H9 (cell line): ENCODE data around the gene TBXA2R. TPM values are rescaled to one million over a fixed set of nuclear protein-coding genes. Genes with fewer than 3 reads are reported as not detected.
A peak's percentile ranks its signal among the peaks of the same experiment; 100 is the strongest.

Experiments
- DNase-seq: peaks from one replicate; pipeline ENCODE4 v3.0.0-alpha.2; 2017
- H2AFZ ChIP-seq: one replicate; pipeline ENCODE4 v1.6.1; 2013; ENCODE audit warnings: mild to moderate bottlenecking, low read length, control low read depth, moderate library complexity
- H2AK5ac ChIP-seq: 2 replicates; pipeline ENCODE4 v1.6.1; 2013; ENCODE audit warnings: low read length, control low read depth, mixed read lengths; ENCODE audit not compliant: insufficient read length
- H2BK120ac ChIP-seq: one replicate; pipeline ENCODE4 v1.6.1; 2013; ENCODE audit warnings: low read depth, mild to moderate bottlenecking, low read length, control low read depth, inconsistent platforms; ENCODE audit not compliant: poor library complexity, severe bottlenecking
- H2BK12ac ChIP-seq: 2 replicates; pipeline ENCODE4 v1.6.1; 2013; ENCODE audit warnings: low read length, control low read depth, mixed read lengths, low read depth; ENCODE audit not compliant: insufficient read length
- H2BK15ac ChIP-seq: 2 replicates; pipeline ENCODE4 v1.6.1; 2013; ENCODE audit warnings: low read depth, low read length, control low read depth
- H2BK20ac ChIP-seq: one replicate; pipeline ENCODE4 v1.6.1; 2013; ENCODE audit warnings: low read depth, mild to moderate bottlenecking, low read length, control low read depth, inconsistent platforms; ENCODE audit not compliant: poor library complexity, severe bottlenecking
- H2BK5ac ChIP-seq: 2 replicates; pipeline ENCODE4 v1.6.1; 2013; ENCODE audit warnings: low read length, control low read depth, mixed read lengths; ENCODE audit not compliant: insufficient read length
- H3K14ac ChIP-seq: 2 replicates; pipeline ENCODE4 v1.6.1; 2013; ENCODE audit warnings: low read length, control low read depth; ENCODE audit not compliant: insufficient read depth
- H3K18ac ChIP-seq: 2 replicates; pipeline ENCODE4 v1.6.1; 2013; ENCODE audit warnings: low read depth, mild to moderate bottlenecking, mixed read lengths, low read length, control low read depth; ENCODE audit not compliant: insufficient read length
- H3K23ac ChIP-seq: 2 replicates; pipeline ENCODE4 v1.6.1; 2013; ENCODE audit warnings: low read length, control low read depth, mixed read lengths, low read depth; ENCODE audit not compliant: insufficient read length
- H3K23me2 ChIP-seq: 2 replicates; pipeline ENCODE4 v1.6.1; 2013; ENCODE audit warnings: low read depth, mild to moderate bottlenecking, mixed read lengths, low read length, control low read depth; ENCODE audit not compliant: insufficient read length, poor library complexity, severe bottlenecking
- H3K27ac ChIP-seq: 2 replicates; pipeline ENCODE4 v1.5.1; 2013; ENCODE audit warnings: low read length, control low read depth, mixed read lengths, low read depth; ENCODE audit not compliant: insufficient read length
- H3K27me3 ChIP-seq: 2 replicates; pipeline ENCODE4 v1.6.1; 2013; ENCODE audit warnings: low read length, control low read depth, inconsistent platforms; ENCODE audit not compliant: insufficient read depth
- H3K4ac ChIP-seq: 2 replicates; pipeline ENCODE4 v1.6.1; 2013; ENCODE audit warnings: low read depth, mild to moderate bottlenecking, control low read depth, inconsistent platforms, low read length, moderate library complexity
- H3K4me1 ChIP-seq: 2 replicates; pipeline ENCODE4 v1.6.1; 2013; ENCODE audit warnings: low read length, control low read depth, inconsistent platforms; ENCODE audit not compliant: insufficient read depth
- H3K4me2 ChIP-seq: 2 replicates; pipeline ENCODE4 v1.6.1; 2013; ENCODE audit warnings: low read length, control low read depth, mixed read lengths; ENCODE audit not compliant: insufficient read length, insufficient read depth
- H3K56ac ChIP-seq: 2 replicates; pipeline ENCODE4 v1.6.1; 2013; ENCODE audit warnings: low read depth, mild to moderate bottlenecking, mixed read lengths, low read length, control low read depth; ENCODE audit not compliant: insufficient read length
- H3K79me1 ChIP-seq: 2 replicates; pipeline ENCODE4 v1.6.1; 2013; ENCODE audit warnings: low read depth, mild to moderate bottlenecking, moderate library complexity, low read length, control low read depth, inconsistent platforms; ENCODE audit not compliant: insufficient read depth, poor library complexity, severe bottlenecking
- H3K79me2 ChIP-seq: 2 replicates; pipeline ENCODE4 v1.6.1; 2013; ENCODE audit warnings: low read length, control low read depth, inconsistent platforms; ENCODE audit not compliant: insufficient read depth
- H3K9ac ChIP-seq: 2 replicates; pipeline ENCODE4 v1.6.1; 2013; ENCODE audit warnings: low read length, control low read depth, mixed read lengths; ENCODE audit not compliant: insufficient read length; ENCODE audit errors: extremely low read depth
- H3K9me3 ChIP-seq: one replicate; pipeline ENCODE4 v1.6.1; 2013; ENCODE audit warnings: low read depth, low read length, inconsistent platforms; ENCODE audit not compliant: control insufficient read depth
- H3T11ph ChIP-seq: one replicate; pipeline ENCODE4 v1.6.1; 2013; ENCODE audit warnings: mild to moderate bottlenecking, low read length, control low read depth, inconsistent platforms
- H4K20me1 ChIP-seq: one replicate; pipeline ENCODE4 v1.6.1; 2013; ENCODE audit not compliant: control insufficient read depth, insufficient read length, insufficient read depth
- H4K5ac ChIP-seq: 2 replicates; pipeline ENCODE4 v1.6.1; 2013; ENCODE audit warnings: low read depth, mild to moderate bottlenecking, mixed read lengths, low read length, control low read depth; ENCODE audit not compliant: insufficient read length
- H4K8ac ChIP-seq: replicated peaks from 2 replicates; pipeline ENCODE4 v1.6.1; 2013; ENCODE audit warnings: low read length, control low read depth, mixed read lengths, low read depth; ENCODE audit not compliant: insufficient read length
- H4K91ac ChIP-seq: 2 replicates; pipeline ENCODE4 v1.6.1; 2013; ENCODE audit warnings: low read depth, mild to moderate bottlenecking, moderate library complexity, mixed read lengths, low read length, control low read depth; ENCODE audit not compliant: insufficient read length
- H3K27ac Mint-ChIP-seq, 3 experiments: 2 replicates in 2 of 3; 3 replicates in 1 of 3; pipeline ENCODE4 v1.8.0; 2020 to 2021; ENCODE audit warnings: mixed read lengths in 3 of 3, mild to moderate bottlenecking in 1 of 3, moderate library complexity in 1 of 3
- H3K27me3 Mint-ChIP-seq: 2 replicates; pipeline ENCODE4 v1.8.0; 2021; ENCODE audit warnings: low read depth, mild to moderate bottlenecking, moderate library complexity, mixed read lengths
- H3K36me3 Mint-ChIP-seq, 3 experiments: 2 replicates in 2 of 3; 3 replicates in 1 of 3; pipeline ENCODE4 v1.8.0; 2020 to 2021; ENCODE audit warnings: low read depth in 3 of 3, mixed read lengths in 3 of 3; ENCODE audit not compliant: insufficient read depth in 1 of 3
- H3K4me1 Mint-ChIP-seq, 2 experiments: 2 replicates each; pipeline ENCODE4 v1.8.0; 2020; ENCODE audit warnings: mixed read lengths in 2 of 2
- H3K4me3 Mint-ChIP-seq, 2 experiments: 2 replicates in 1 of 2; 3 replicates in 1 of 2; pipeline ENCODE4 v1.8.0; 2020 to 2021; ENCODE audit warnings: mild to moderate bottlenecking in 2 of 2, mixed read lengths in 2 of 2, moderate library complexity in 1 of 2
- H3K9me3 Mint-ChIP-seq, 2 experiments: 2 replicates in 1 of 2; 3 replicates in 1 of 2; pipeline ENCODE4 v1.8.0; 2020; ENCODE audit warnings: mild to moderate bottlenecking in 2 of 2, mixed read lengths in 2 of 2, moderate library complexity in 1 of 2
- CTCF ChIP-seq: fragments of 200-600 bp; sonication (generic); conservative IDR thresholded peaks from 3 replicates; pipeline ENCODE4 v1.8.0; 2021; ENCODE audit warnings: antibody characterized with exemption, mild to moderate bottlenecking
- WGBS: extraction: QIAGEN DNeasy Blood & Tissue Kit; methylation state at CpG from one replicate; pipeline ENCODE4 v1.1.7; 2013; ENCODE audit warnings: missing lambda C conversion rate, low lambda C conversion rate, mixed read lengths; ENCODE audit not compliant: insufficient read length; ENCODE audit errors: extremely low coverage; 5-methylcytosine and 5-hydroxymethylcytosine counted together
- total RNA-seq: library from RNA; stranded (reverse); gene quantifications from 2 replicates; pipeline ENCODE4 v1.2.1, GENCODE V29; 2021

The TBXA2R gene
- total RNA-seq, 1 experiment from 2014 or later: 0.63 TPM

DNA sequence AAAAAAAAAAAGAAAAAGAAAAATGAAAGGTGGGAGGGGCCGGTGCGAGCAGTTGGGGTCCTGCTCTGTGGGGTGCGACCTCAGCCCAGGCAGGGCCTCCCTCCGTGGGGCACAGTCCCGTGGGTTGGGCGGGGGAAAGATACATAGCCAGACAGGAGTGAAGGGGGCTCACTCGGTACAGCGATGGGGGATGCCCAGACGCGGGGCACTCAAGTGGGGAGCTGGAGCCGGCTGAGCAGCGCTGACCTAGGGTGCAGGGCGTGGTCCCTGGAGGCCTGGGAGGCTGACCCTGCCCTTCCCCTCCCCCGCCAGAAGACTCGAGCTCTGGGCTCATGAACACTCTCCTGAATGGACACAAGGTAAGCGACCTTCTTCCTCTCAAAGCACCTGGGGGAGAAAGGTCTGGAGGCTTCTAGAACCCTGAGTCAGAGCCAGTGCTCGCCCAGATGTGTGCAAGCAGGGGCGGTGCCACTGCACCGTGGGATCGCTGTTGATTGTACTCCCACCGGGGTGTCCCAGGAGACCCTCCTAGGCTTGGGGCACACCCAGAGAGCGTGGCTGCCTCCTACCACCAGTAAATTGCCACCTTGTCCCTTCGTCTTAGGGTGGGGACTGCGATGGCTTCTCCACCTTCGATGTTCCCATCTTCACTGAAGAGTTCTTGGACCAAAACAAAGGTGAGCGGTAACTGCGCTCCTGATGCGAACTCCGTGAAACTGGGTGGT, 30.6 kb downstream of the TBXA2R start:
- Histone ChIP-seq H3K27ac (no peak overlapping the region), H3T11ph (no peak overlapping the region), H3K14ac (no peak overlapping the region), H3K4me2 (peak overlapping the region; percentile 48), H3K9me3 (no peaks in the 10 kb centered on the region), H3K79me1 (no peaks in the 10 kb centered on the region), H3K79me2 (no peaks in the 10 kb centered on the region), H3K9ac (no peak overlapping the region), H2BK5ac (no peak overlapping the region), H2BK15ac (no peak overlapping the region), H4K8ac (no peak overlapping the region), H4K91ac (no peak overlapping the region), H3K18ac (no peak overlapping the region), H4K20me1 (no peaks in the 10 kb centered on the region), H2BK20ac (no peak overlapping the region), H3K23ac (no peak overlapping the region), H3K56ac (no peak overlapping the region), H2BK12ac (no peak overlapping the region), H3K4ac (no peak overlapping the region), H3K23me2 (peaks cover 13% of the 10 kb centered on the region), H4K5ac (no peak overlapping the region), H3K27me3 (no peaks in the 10 kb centered on the region; the same call in 1 of the 2 replicates), H3K4me1 (no peaks in the 10 kb centered on the region), H2BK120ac (no peak overlapping the region), H2AK5ac (no peak overlapping the region), H2AFZ (no peak overlapping the region)
- Mint-ChIP-seq H3K4me3 (peak overlapping the region; percentile 70 to 76), H3K27ac (peak overlapping the region in 1 of 3 experiments; percentile 86; a peak in 2 of 7 replicates), H3K4me1 (peaks cover 13 to 26% of the 10 kb centered on the region in 2 experiments), H3K36me3 (peaks cover 8 to 10% (median 9%) of the 10 kb centered on the region in 3 experiments), H3K27me3 (peaks cover 23% of the 10 kb centered on the region), H3K9me3 (no peaks in the 10 kb centered on the region; a peak in 1 of 5 replicates)
- no CpG with 5 or more reads among the region's 29 CpGs for WGBS
- TF ChIP-seq CTCF: no peak
- no peak for DNase-seq
